IMR-90 (cell line): ENCODE measurements around the gene STAT6. TPM values are rescaled to one million over a fixed set of nuclear protein-coding genes. Genes with fewer than 3 reads are reported as not detected.
"Not testable (repeated sequence)": the region's sequence is repeated elsewhere in the genome, so short reads cannot be mapped to it uniquely, and the experiment has no call there.

Experiments
- ATAC-seq: fragments of 200-7000 bp; cut with Tn5 transposase; 2 replicates; pipeline ENCODE4 v1.9.1; 2020; ENCODE audit warnings: low read depth, mild to moderate bottlenecking, moderate library complexity
- BruUV-seq: library from RNA; stranded (reverse); fragments of 400-500 nt; replicated peaks from 2 replicates; lab custom pipeline; 2021; lab: Mats Ljungman, UMichigan
- CTCF ChIA-PET: fragments of 300-600 bp; formaldehyde crosslinking; extraction: SDS; loops from one replicate; lab custom pipeline; 2021; ENCODE audit warnings: antibody characterized with exemption; lab: Yijun Ruan, JAX
- POLR2A ChIA-PET: fragments of 300-600 bp; sonication (Branson Sonifier 250); formaldehyde crosslinking; loops from one replicate; lab custom pipeline; 2022; ENCODE audit warnings: antibody characterized with exemption; ENCODE audit not compliant: unreplicated experiment; lab: Charles Lee
- DNase-seq: peaks from one replicate; pipeline ENCODE4 v3.0.0; 2013
- H2AFZ ChIP-seq: replicated peaks from 2 replicates; pipeline ENCODE3; 2013; ENCODE audit warnings: low read length, mild to moderate bottlenecking; ENCODE audit not compliant: poor library complexity
- H2AK5ac ChIP-seq: 2 replicates; pipeline ENCODE4 v1.6.1; 2013; ENCODE audit warnings: low read depth, low read length, inconsistent platforms
- H2AK9ac ChIP-seq: replicated peaks from 2 replicates; pipeline ENCODE3; 2013; ENCODE audit warnings: mild to moderate bottlenecking, low read depth, low read length, moderate library complexity; ENCODE audit not compliant: poor library complexity
- H2BK120ac ChIP-seq: 2 replicates; pipeline ENCODE4 v1.6.1; 2013; ENCODE audit warnings: low read depth, low read length, inconsistent platforms
- H2BK15ac ChIP-seq: 3 replicates; pipeline ENCODE4 v1.6.1; 2013; ENCODE audit warnings: low read depth, low read length, inconsistent platforms
- H2BK20ac ChIP-seq: 2 replicates; pipeline ENCODE4 v1.6.1; 2013; ENCODE audit warnings: low read depth, mild to moderate bottlenecking, inconsistent platforms, low read length, moderate library complexity
- H2BK5ac ChIP-seq: 2 replicates; pipeline ENCODE4 v1.6.1; 2013; ENCODE audit warnings: mild to moderate bottlenecking, low read depth, low read length, inconsistent platforms; ENCODE audit not compliant: poor library complexity, severe bottlenecking
- H3K14ac ChIP-seq: replicated peaks from 2 replicates; pipeline ENCODE4 v1.6.1; 2013; ENCODE audit warnings: low read depth, low read length, inconsistent platforms
- H3K18ac ChIP-seq: 2 replicates; pipeline ENCODE4 v1.6.1; 2013; ENCODE audit warnings: low read depth, low read length, control low read depth
- H3K23ac ChIP-seq: 2 replicates; pipeline ENCODE4 v1.6.1; 2013; ENCODE audit warnings: low read depth, low read length, inconsistent platforms
- H3K27ac ChIP-seq: 2 replicates; pipeline ENCODE4 v1.5.1; 2013; ENCODE audit warnings: mild to moderate bottlenecking, control low read depth, low read length; ENCODE audit not compliant: insufficient read depth
- H3K27me3 ChIP-seq: 2 replicates; pipeline ENCODE4 v1.6.1; 2013; ENCODE audit warnings: low read length; ENCODE audit not compliant: control insufficient read depth, insufficient read depth
- H3K36me3 ChIP-seq: 2 replicates; pipeline ENCODE4 v1.6.1; 2013; ENCODE audit warnings: low read length, mixed read lengths; ENCODE audit not compliant: control insufficient read depth, insufficient read depth
- H3K4ac ChIP-seq: 2 replicates; pipeline ENCODE4 v1.6.1; 2013; ENCODE audit warnings: low read depth, low read length, inconsistent platforms
- H3K4me1 ChIP-seq: 2 replicates; pipeline ENCODE4 v1.6.1; 2013; ENCODE audit warnings: low read length, mixed read lengths; ENCODE audit not compliant: control insufficient read depth, insufficient read depth
- H3K4me2 ChIP-seq: 2 replicates; pipeline ENCODE4 v1.6.1; 2013; ENCODE audit warnings: low read depth, mild to moderate bottlenecking, control low read depth, low read length, moderate library complexity
- H3K4me3 ChIP-seq: 2 replicates; pipeline ENCODE4 v1.5.1; 2013; ENCODE audit warnings: low read depth, mild to moderate bottlenecking, control low read depth, low read length, moderate library complexity; ENCODE audit not compliant: insufficient read depth
- H3K56ac ChIP-seq: 2 replicates; pipeline ENCODE4 v1.6.1; 2013; ENCODE audit warnings: low read length, inconsistent platforms; ENCODE audit not compliant: insufficient read depth; ENCODE audit errors: extremely low read depth
- H3K79me1 ChIP-seq, 2 experiments: 2 replicates each; pipeline ENCODE4 v1.6.1; 2013; ENCODE audit warnings: low read length in 2 of 2, inconsistent platforms in 1 of 2, low read depth in 1 of 2
- H3K9ac ChIP-seq: 2 replicates; pipeline ENCODE4 v1.6.1; 2013; ENCODE audit warnings: low read depth, low read length, control low read depth
- H3K9me1 ChIP-seq: 2 replicates; pipeline ENCODE4 v1.6.1; 2013; ENCODE audit warnings: low read length, inconsistent platforms; ENCODE audit not compliant: insufficient read depth
- H3K9me3 ChIP-seq: 2 replicates; pipeline ENCODE4 v1.6.1; 2013; ENCODE audit warnings: low read length; ENCODE audit not compliant: control insufficient read depth, insufficient read depth
- H4K20me1 ChIP-seq: 2 replicates; pipeline ENCODE4 v1.6.1; 2013; ENCODE audit warnings: low read length, inconsistent platforms; ENCODE audit not compliant: insufficient read depth
- H4K5ac ChIP-seq: 2 replicates; pipeline ENCODE4 v1.6.1; 2013; ENCODE audit warnings: mild to moderate bottlenecking, low read depth, low read length, control low read depth
- H4K8ac ChIP-seq, 2 experiments: 2 replicates each; pipeline ENCODE4 v1.6.1; 2013; ENCODE audit warnings: low read depth in 2 of 2, low read length in 2 of 2, control low read depth in 1 of 2, inconsistent platforms in 1 of 2
- H4K91ac ChIP-seq: 2 replicates; pipeline ENCODE4 v1.6.1; 2013; ENCODE audit warnings: low read depth, low read length, inconsistent platforms; ENCODE audit not compliant: insufficient read depth
- whole genome bisulfite sequencing, 2 experiments: methylation state at CpG; one replicate each; pipeline versions ENCODE4 v1.1.5 to v1.1.7; 2013; ENCODE audit warnings: missing lambda C conversion rate in 2 of 2; ENCODE audit not compliant: insufficient read length in 1 of 2; ENCODE audit errors: extremely low coverage in 2 of 2; 5-methylcytosine and 5-hydroxymethylcytosine counted together
- dilution Hi-C: fragments of 300-500 bp; cut with HindIII; formaldehyde crosslinking; loops from one replicate; pipeline ENCODE4 v1.14.3; 2018; ENCODE audit warnings: low sequenced_read_pairs; ENCODE audit not compliant: unreplicated experiment
- in situ Hi-C: fragments of 300-500 bp; cut with MboI; formaldehyde crosslinking; loops from 3 replicates; pipeline ENCODE4 v1.14.3; 2019; ENCODE audit warnings: low sequenced_read_pairs, inconsistent platforms, mixed read lengths
- intact Hi-C: fragments of 100-400 bp; cut with micrococcal nuclease; formaldehyde crosslinking; loops from 2 replicates; pipeline ENCODE4 v1.10.0; 2022
- polyA plus RNA-seq, 3 experiments: library from polyadenylated mRNA; depleted of rRNA; stranded (reverse); fragments of >200 nt; gene quantifications; 2 replicates each; pipeline ENCODE4 v1.2.3, GENCODE V29; 2012; ENCODE audit warnings: low replicate concordance in 1 of 3
- total RNA-seq: library from RNA; depleted of rRNA; stranded (reverse); fragments of >200 nt; gene quantifications from 2 replicates; pipeline ENCODE4 v1.2.3, GENCODE V29; 2012

The STAT6 gene
- total and polyA plus RNA-seq, 2 of the 4 experiments (the other 2 are of a cell fraction) = 43.4 to 96.9 TPM

DNA sequence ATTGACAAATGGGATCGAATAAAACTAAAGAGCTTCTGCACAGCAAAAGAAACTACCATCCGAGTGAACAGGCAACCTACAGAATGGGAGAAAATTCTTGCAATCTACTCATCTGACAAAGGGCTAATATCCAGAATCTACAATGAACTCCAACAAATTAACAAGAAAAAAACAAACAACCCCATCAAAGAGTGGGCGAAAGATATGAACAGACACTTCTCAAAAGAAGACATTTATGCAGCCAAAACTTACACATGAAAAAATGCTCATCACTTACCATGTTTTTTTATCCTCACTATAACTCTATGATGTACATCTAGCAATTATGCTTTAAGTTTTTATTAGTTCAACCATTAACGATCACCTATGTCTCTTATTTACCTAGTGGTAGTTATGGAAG lies 57.3 kb downstream of the STAT6 start:
- H2BK120ac ChIP-seq, H3K4me2 ChIP-seq, H3K27ac ChIP-seq, intact Hi-C loops, H2BK15ac ChIP-seq, H3K36me3 ChIP-seq, H3K4me3 ChIP-seq, dilution Hi-C loops, H4K8ac ChIP-seq, H3K23ac ChIP-seq, H3K9me1 ChIP-seq, H3K9me3 ChIP-seq, H2AFZ ChIP-seq, H2BK5ac ChIP-seq, H3K56ac ChIP-seq, H4K91ac ChIP-seq, H2AK9ac ChIP-seq, CTCF ChIA-PET, H3K4ac ChIP-seq, POLR2A ChIA-PET, H3K9ac ChIP-seq, H3K4me1 ChIP-seq, H4K20me1 ChIP-seq, ATAC-seq, H2AK5ac ChIP-seq, BruUV-seq, H3K79me1 ChIP-seq, DNase-seq, H3K18ac ChIP-seq, H3K27me3 ChIP-seq, H2BK20ac ChIP-seq, H3K14ac ChIP-seq, H4K5ac ChIP-seq: not testable (repeated sequence)
- in situ Hi-C loops = loop anchor here (5.0 kb wide), 1 partner anchor 37 kb away; the partner anchor contains the start of gene TAC3
- no CpG with 5 or more reads among the region's 4 CpGs for WGBS, 2 experiments

DNA sequence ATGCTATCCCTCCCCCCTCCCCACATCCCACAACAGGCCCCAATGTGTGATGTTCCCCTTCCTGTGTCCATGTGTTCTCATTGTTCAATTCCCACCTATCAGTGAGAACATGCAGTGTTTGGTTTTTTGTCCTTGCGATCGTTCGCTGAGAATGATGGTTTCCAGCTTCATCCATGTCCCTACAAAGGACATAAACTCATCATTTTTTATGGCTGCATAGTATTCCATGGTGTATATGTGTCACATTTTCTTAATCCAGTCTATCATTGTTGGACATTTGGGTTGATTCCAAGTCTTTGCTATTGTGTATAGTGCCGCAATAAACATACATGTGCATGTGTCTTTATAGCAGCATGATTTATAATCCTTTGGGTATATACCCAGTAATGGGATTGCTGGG lies 58.0 kb downstream of the STAT6 start:
- H3K27ac ChIP-seq, ATAC-seq, H2BK20ac ChIP-seq, CTCF ChIA-PET, H2AK5ac ChIP-seq, H3K9me3 ChIP-seq, H3K4me3 ChIP-seq, H3K9ac ChIP-seq, DNase-seq, H3K9me1 ChIP-seq, H3K79me1 ChIP-seq, H3K4me1 ChIP-seq, H2AK9ac ChIP-seq, H3K56ac ChIP-seq, H2BK120ac ChIP-seq, intact Hi-C loops, H3K23ac ChIP-seq, H4K5ac ChIP-seq, H4K8ac ChIP-seq, H3K4me2 ChIP-seq, H4K20me1 ChIP-seq, BruUV-seq, H2BK15ac ChIP-seq, H3K27me3 ChIP-seq, H2BK5ac ChIP-seq, H4K91ac ChIP-seq, H3K14ac ChIP-seq, dilution Hi-C loops, POLR2A ChIA-PET, H3K4ac ChIP-seq, H3K18ac ChIP-seq, H3K36me3 ChIP-seq, H2AFZ ChIP-seq: not testable (repeated sequence)
- in situ Hi-C loops = loop anchor here (5.0 kb wide), 1 partner anchor 36 kb away; the partner anchor contains the start of gene TAC3
- WGBS, 2 experiments = no CpG with 5 or more reads among the region's 4 CpGs
